Nephron progenitor cell (in vitro differentiated cells): Measurements from ENCODE around the gene CHTOP.

Experiments
- DNase-seq: peaks from one replicate; pipeline ENCODE4 v3.0.0; 2021
- H3K27ac Mint-ChIP-seq: 2 replicates; pipeline ENCODE4 v1.8.0; 2021; ENCODE audit warnings: mild to moderate bottlenecking, moderate library complexity, mixed read lengths
- H3K27me3 Mint-ChIP-seq: 2 replicates; pipeline ENCODE4 v1.8.0; 2021; ENCODE audit warnings: mild to moderate bottlenecking, low read depth, mixed read lengths; ENCODE audit not compliant: poor library complexity
- H3K36me3 Mint-ChIP-seq: 2 replicates; pipeline ENCODE4 v1.8.0; 2021; ENCODE audit warnings: low read depth, mixed read lengths
- H3K4me1 Mint-ChIP-seq: 2 replicates; pipeline ENCODE4 v1.8.0; 2021; ENCODE audit warnings: mixed read lengths
- H3K4me3 Mint-ChIP-seq: 2 replicates; pipeline ENCODE4 v1.8.0; 2021; ENCODE audit warnings: mild to moderate bottlenecking, moderate library complexity, mixed read lengths
- H3K9me3 Mint-ChIP-seq: 2 replicates; pipeline ENCODE4 v1.8.0; 2021; ENCODE audit warnings: mild to moderate bottlenecking, moderate library complexity, mixed read lengths
- TF ChIP-seq, protein P1 (sequence below): fragments of 200-600 bp; sonication (generic); IDR thresholded peaks from 2 replicates; pipeline ENCODE4 v1.5.0; 2021; ENCODE audit warnings: antibody characterized with exemption

The CHTOP gene

DNA sequence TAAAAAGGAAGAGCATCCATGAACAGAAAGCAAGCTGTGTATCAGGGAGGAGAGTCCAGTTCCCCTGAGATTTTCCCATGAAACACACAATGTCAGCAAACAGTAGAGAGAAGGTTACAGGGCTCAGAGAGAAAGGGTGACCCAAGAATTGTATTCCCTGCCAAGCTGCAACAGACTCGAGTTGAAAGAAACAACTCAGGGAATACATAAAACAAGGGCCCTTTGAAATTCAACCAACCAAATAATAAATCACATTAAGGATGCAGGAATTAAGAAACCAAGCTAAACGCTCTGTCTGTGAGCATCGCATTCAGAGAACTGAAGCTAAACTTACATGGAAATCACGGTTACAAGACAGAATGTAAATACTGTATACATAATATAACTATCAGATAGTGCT is 41.1 kb upstream of the CHTOP start:
- H3K27me3 Mint-ChIP-seq = peaks cover 5% of the 10 kb centered on the region
- H3K36me3 Mint-ChIP-seq = no peaks in the 10 kb centered on the region
- H3K4me1 Mint-ChIP-seq = peaks cover 14% of the 10 kb centered on the region
- TF ChIP-seq, protein P1, sequence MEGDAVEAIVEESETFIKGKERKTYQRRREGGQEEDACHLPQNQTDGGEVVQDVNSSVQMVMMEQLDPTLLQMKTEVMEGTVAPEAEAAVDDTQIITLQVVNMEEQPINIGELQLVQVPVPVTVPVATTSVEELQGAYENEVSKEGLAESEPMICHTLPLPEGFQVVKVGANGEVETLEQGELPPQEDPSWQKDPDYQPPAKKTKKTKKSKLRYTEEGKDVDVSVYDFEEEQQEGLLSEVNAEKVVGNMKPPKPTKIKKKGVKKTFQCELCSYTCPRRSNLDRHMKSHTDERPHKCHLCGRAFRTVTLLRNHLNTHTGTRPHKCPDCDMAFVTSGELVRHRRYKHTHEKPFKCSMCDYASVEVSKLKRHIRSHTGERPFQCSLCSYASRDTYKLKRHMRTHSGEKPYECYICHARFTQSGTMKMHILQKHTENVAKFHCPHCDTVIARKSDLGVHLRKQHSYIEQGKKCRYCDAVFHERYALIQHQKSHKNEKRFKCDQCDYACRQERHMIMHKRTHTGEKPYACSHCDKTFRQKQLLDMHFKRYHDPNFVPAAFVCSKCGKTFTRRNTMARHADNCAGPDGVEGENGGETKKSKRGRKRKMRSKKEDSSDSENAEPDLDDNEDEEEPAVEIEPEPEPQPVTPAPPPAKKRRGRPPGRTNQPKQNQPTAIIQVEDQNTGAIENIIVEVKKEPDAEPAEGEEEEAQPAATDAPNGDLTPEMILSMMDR = no peak
- H3K4me3 Mint-ChIP-seq = no peak overlapping the region
- H3K27ac Mint-ChIP-seq = peak overlapping the region; percentile 36
- no peak for DNase-seq
- H3K9me3 Mint-ChIP-seq = no peaks in the 10 kb centered on the region

DNA sequence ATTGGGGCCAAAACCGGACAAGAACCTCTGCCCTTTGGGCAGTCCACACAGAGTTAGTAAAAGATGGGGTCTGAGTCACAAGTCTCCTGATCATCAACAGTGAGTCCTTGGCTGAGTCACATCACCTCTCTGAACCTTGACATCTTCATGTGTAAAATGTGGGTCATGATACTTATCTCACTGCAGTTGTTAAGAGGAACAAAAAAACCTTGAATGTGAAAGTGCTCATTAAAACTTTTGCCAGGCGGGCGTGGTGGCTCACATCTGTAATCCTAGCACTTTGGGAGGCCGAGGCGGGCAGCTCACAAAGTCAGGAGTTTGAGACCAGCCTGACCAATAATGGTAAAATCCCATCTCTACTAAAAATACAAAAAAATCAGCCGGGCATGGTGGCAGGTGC is 36.7 kb upstream of the CHTOP start:
- no peak for DNase-seq
- no peaks in the 10 kb centered on the region for H3K9me3 Mint-ChIP-seq
- H3K27ac Mint-ChIP-seq = no peak overlapping the region
- H3K4me3 Mint-ChIP-seq = no peak overlapping the region
- H3K27me3 Mint-ChIP-seq = no peaks in the 10 kb centered on the region
- TF ChIP-seq, protein P1 = no peak
- H3K36me3 Mint-ChIP-seq = no peaks in the 10 kb centered on the region
- peaks cover 14% of the 10 kb centered on the region for H3K4me1 Mint-ChIP-seq

DNA sequence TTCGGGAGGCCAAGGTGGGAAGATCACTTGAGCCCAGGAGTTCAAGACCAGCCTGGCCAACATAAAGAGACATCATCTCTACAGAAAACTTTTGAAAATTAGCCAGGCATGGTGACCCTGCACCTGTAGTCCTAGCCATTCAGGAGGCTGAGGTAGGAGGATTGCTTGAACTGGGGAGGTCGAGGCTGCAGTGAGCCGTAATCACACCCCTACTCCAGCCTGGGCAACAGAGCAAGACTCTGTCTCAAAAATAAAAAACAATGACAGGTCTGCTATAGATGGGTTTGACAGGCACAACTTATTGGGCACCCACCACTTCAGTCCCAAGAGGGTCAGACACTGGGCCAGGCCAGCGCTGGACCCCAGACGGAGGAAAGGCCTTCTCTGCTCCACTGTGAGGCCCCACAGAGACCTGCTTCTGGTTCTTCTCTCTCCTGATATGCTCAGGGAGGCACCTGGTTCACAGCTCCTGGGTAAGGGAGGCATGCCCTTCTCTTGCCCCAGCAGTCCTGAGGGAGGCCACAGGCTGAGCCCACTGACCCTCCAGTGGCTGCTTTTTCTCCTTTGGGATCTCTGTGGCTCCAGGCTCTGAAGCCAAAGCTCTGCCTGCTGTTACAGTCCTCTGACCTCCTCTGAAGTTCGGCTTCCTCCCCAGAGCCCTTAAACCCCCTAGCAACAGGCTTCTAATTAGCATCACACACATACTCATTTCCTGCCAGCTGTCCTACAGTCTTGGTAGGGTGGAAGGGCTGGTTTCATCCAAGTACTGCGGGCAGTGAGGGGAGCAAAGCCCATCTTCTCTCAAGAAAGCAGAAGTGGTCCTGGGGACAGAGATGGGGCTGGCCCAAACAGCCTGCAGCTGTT is 35.3 kb upstream of the CHTOP start:
- H3K9me3 Mint-ChIP-seq = no peaks in the 10 kb centered on the region
- DNase-seq = no peak
- H3K27ac Mint-ChIP-seq = peak overlapping the region; percentile 90
- H3K4me3 Mint-ChIP-seq = no peak overlapping the region
- TF ChIP-seq, protein P1 = no peak
- H3K4me1 Mint-ChIP-seq = peaks cover 7% of the 10 kb centered on the region
- H3K36me3 Mint-ChIP-seq = no peaks in the 10 kb centered on the region
- peaks cover 3% of the 10 kb centered on the region for H3K27me3 Mint-ChIP-seq

DNA sequence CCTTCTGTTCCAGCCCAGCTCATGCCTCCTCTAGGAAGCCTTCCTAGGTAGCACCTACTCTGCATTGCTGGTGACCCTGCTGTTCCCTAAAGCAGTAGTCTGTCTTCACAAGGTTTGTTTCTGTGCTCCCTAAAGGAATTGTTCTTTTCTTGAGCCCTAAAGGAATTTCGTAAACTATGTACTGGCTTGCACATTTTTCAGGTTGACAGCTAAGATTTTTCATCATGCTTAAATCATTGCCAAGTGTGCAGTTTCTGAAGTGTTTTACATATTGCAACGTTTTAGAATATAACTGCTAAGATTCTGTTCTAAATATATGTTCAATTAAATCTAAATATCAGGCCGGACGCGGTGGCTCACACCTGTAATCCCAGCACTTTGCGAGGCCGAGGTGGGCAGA is 34.0 kb upstream of the CHTOP start:
- Mint-ChIP-seq H3K36me3 (no peaks in the 10 kb centered on the region), H3K27me3 (peaks cover 3% of the 10 kb centered on the region), H3K27ac (no peak overlapping the region), H3K4me1 (peaks cover 7% of the 10 kb centered on the region), H3K4me3 (no peak overlapping the region), H3K9me3 (no peaks in the 10 kb centered on the region)
- TF ChIP-seq, protein P1 = no peak
- no peak for DNase-seq

DNA sequence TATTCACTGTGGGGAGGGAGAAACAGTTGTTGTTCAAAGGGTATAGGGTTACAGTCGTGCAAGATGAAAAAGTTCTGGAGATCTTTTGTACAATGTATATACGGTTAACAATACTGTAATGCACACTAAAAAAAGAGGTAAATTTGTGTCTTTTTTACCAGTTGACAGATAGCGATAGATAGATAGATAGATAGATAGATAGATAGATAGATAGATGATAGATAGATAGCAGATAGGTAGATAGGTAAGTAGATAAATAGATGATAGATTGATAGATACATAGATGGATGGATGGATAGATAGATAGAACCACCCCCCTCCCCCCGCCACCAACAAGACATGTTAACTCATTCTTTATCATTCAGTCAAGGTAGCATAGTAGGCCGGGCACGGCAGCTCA is 31.1 kb upstream of the CHTOP start:
- H3K4me3 Mint-ChIP-seq = no peak overlapping the region
- TF ChIP-seq, protein P1 = no peak
- H3K27me3 Mint-ChIP-seq = peaks cover 6% of the 10 kb centered on the region
- no peak overlapping the region for H3K27ac Mint-ChIP-seq
- H3K4me1 Mint-ChIP-seq = peaks cover 18% of the 10 kb centered on the region
- no peak for DNase-seq
- H3K36me3 Mint-ChIP-seq = no peaks in the 10 kb centered on the region
- no peaks in the 10 kb centered on the region for H3K9me3 Mint-ChIP-seq

DNA sequence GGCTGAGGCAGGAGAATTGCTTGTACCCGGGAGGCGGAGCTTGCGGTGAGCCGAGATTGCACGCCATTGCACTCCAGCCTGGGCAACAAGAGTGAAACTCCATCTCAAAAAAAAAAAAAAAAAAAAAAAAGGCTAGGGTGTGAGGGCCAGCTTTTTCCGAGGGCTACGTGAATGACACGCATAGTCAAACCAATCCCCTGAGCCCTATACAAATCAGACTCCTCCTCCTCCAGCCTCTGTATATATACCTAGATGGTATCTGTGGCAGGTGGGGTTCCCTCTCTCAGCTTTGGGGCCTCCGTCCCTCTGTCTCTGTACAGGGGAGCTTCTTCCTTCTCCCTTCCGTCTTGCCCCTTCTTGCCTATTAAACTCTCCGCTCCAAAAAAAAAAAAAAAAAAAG is 27.7 kb upstream of the CHTOP start:
- no peak for DNase-seq
- Mint-ChIP-seq H3K4me3 (no peak overlapping the region), H3K27ac (no peak overlapping the region), H3K36me3 (no peaks in the 10 kb centered on the region), H3K4me1 (peaks cover 40% of the 10 kb centered on the region), H3K27me3 (peaks cover 6% of the 10 kb centered on the region), H3K9me3 (no peaks in the 10 kb centered on the region)
- TF ChIP-seq, protein P1 = no peak
